ENCODE data around the gene SIRPA. TPM values are rescaled to one million over a fixed set of nuclear protein-coding genes. Genes with fewer than 3 reads are reported as not detected.
A peak's percentile ranks its signal among the peaks of the same experiment; 100 is the strongest.

The SIRPA gene
- total RNA-seq, 2 donors from 2014 or later = 20.3 to 31.0 TPM

- DNase-seq (ENCODE audit: low spot score) = no peak
- Histone ChIP-seq H3K27me3 (replicated peaks; ENCODE audit: insufficient read depth) (no peaks in the 10 kb centered on the region), H3K9me3 (no peaks in the 10 kb centered on the region), H3K36me3 (no peaks in the 10 kb centered on the region), H3K4me3 (no peak overlapping the region), H3K27ac (peak overlapping the region; percentile 19 to 20), H3K4me1 (replicated peaks) (no peaks in the 10 kb centered on the region)
- intact Hi-C loops (cut with DNase I) = loop anchor here (5.0 kb wide), 1 partner anchor 205 kb away; the partner anchor contains the start of gene STK35
- WGBS = 72% methylated on average over 2 of the region's 2 CpGs
- no peak for TF ChIP-seq POLR2A (IDR thresholded peaks at IDR 0.05)
- no peak for TF ChIP-seq CTCF (IDR thresholded peaks at IDR 0.05)
- no peak for TF ChIP-seq POLR2AphosphoS5 (IDR thresholded peaks at IDR 0.05)
Observed at GRCh38 chr20:1897541-1897940, 2.3 kb downstream of the SIRPA start.

- TF ChIP-seq POLR2A (IDR thresholded peaks at IDR 0.05) (no peak), CTCF (IDR thresholded peaks at IDR 0.05) (no peak), POLR2AphosphoS5 (IDR thresholded peaks at IDR 0.05) (no peak)
- Histone ChIP-seq H3K4me1 (replicated peaks) (no peaks in the 10 kb centered on the region), H3K4me3 (no peak overlapping the region), H3K9me3 (no peaks in the 10 kb centered on the region), H3K27ac (peak overlapping the region in 1 of 2 donors; percentile 20), H3K36me3 (no peaks in the 10 kb centered on the region), H3K27me3 (replicated peaks; ENCODE audit: insufficient read depth) (no peaks in the 10 kb centered on the region)
- 61% methylated on average over 11 of the region's 11 CpGs for WGBS
- no peak for DNase-seq (ENCODE audit: low spot score)
- intact Hi-C loops (cut with DNase I) = loop anchor here (5.0 kb wide), 1 partner anchor 204 kb away; the partner anchor contains the start of gene STK35
Observed at GRCh38 chr20:1897965-1898464, 2.8 kb downstream of the SIRPA start.

GRCh38 chr20:1898482-1899240 is 3.5 kb downstream of the SIRPA start:
- intact Hi-C loops (cut with DNase I) = loop anchor here (5.0 kb wide), 1 partner anchor 204 kb away; the partner anchor contains the start of gene STK35
- Histone ChIP-seq H3K4me3 (no peak overlapping the region), H3K27me3 (replicated peaks; ENCODE audit: insufficient read depth) (no peaks in the 10 kb centered on the region), H3K9me3 (no peaks in the 10 kb centered on the region), H3K27ac (no peak overlapping the region), H3K36me3 (no peaks in the 10 kb centered on the region), H3K4me1 (replicated peaks) (no peaks in the 10 kb centered on the region)
- no peak for DNase-seq (ENCODE audit: low spot score)
- no peak for TF ChIP-seq POLR2A (IDR thresholded peaks at IDR 0.05)
- TF ChIP-seq CTCF (IDR thresholded peaks at IDR 0.05) = no peak
- TF ChIP-seq POLR2AphosphoS5 (IDR thresholded peaks at IDR 0.05) = no peak
- 85% methylated on average over 15 of the region's 15 CpGs for WGBS

- no peaks in the 10 kb centered on the region for H3K27me3 ChIP-seq (replicated peaks; ENCODE audit: insufficient read depth)
- TF ChIP-seq POLR2AphosphoS5 (IDR thresholded peaks at IDR 0.05) = no peak
- intact Hi-C loops (cut with DNase I) = loop anchor here (5.0 kb wide), 1 partner anchor 203 kb away; the partner anchor contains the start of gene STK35
- H3K27ac ChIP-seq = no peak overlapping the region
- no peaks in the 10 kb centered on the region for H3K36me3 ChIP-seq
- H3K4me1 ChIP-seq (replicated peaks) = no peaks in the 10 kb centered on the region
- no peak overlapping the region for H3K4me3 ChIP-seq
- H3K9me3 ChIP-seq = no peaks in the 10 kb centered on the region
- 86% methylated on average over 6 of the region's 6 CpGs for WGBS
- no peak for DNase-seq (ENCODE audit: low spot score)
Observed at GRCh38 chr20:1899241-1899525, 4.0 kb downstream of the SIRPA start.

- no peaks in the 10 kb centered on the region for H3K36me3 ChIP-seq
- no peaks in the 10 kb centered on the region for H3K4me1 ChIP-seq (replicated peaks)
- DNase-seq (ENCODE audit: low spot score) = no peak
- H3K27me3 ChIP-seq (replicated peaks; ENCODE audit: insufficient read depth) = no peaks in the 10 kb centered on the region
- intact Hi-C loops (cut with DNase I) = no loop called here
- no peak overlapping the region for H3K4me3 ChIP-seq
- 17% methylated on average over 10 of the region's 10 CpGs for WGBS
- TF ChIP-seq CTCF (IDR thresholded peaks at IDR 0.05) (peak in 3 of 4 experiments; percentile 9 to 60 (median 35)), POLR2A (IDR thresholded peaks at IDR 0.05) (no peak), POLR2AphosphoS5 (IDR thresholded peaks at IDR 0.05) (peak; percentile 36)
- no peaks in the 10 kb centered on the region for H3K9me3 ChIP-seq
- H3K27ac ChIP-seq = peak overlapping the region in 1 of 2 donors; percentile 48
Observed at GRCh38 chr20:1900321-1900801, 5.2 kb downstream of the SIRPA start.
